BLaER1 treated with 17β-estradiol and CSF1 and Interleukin-3, amounts not matched to agents 10 nM and 100 nM (cell line): ENCODE data around the gene GNAS.

ENCODE experiments used
- H3K27ac ChIP-seq, 11 experiments: shearing (Covaris generic); formaldehyde crosslinking; 2 replicates each; pipeline ENCODE4 v1.8.1; 2022
- H3K27me3 ChIP-seq, 11 experiments: shearing (Covaris generic); formaldehyde crosslinking; 2 replicates each; pipeline ENCODE4 v1.8.1; 2022
- H3K36me3 ChIP-seq, 11 experiments: shearing (Covaris generic); formaldehyde crosslinking; 2 replicates each; pipeline ENCODE4 v1.8.1; 2022
- H3K4me1 ChIP-seq, 10 experiments: shearing (Covaris generic); formaldehyde crosslinking; 2 replicates each; pipeline ENCODE4 v1.8.1; 2022
- H3K4me2 ChIP-seq, 11 experiments: shearing (Covaris generic); formaldehyde crosslinking; 2 replicates each; pipeline ENCODE4 v1.8.1; 2022
- H3K4me3 ChIP-seq, 10 experiments: shearing (Covaris generic); formaldehyde crosslinking; 2 replicates each; pipeline ENCODE4 v1.8.1; 2022
- H3K9ac ChIP-seq, 11 experiments: shearing (Covaris generic); formaldehyde crosslinking; 2 replicates each; pipeline ENCODE4 v1.8.1; 2022
- H3K9me3 ChIP-seq, 11 experiments: shearing (Covaris generic); formaldehyde crosslinking; replicated peaks in 1 of 11; 2 replicates each; pipeline ENCODE4 v1.8.1; 2022
- H4K20me1 ChIP-seq, 11 experiments: shearing (Covaris generic); formaldehyde crosslinking; 2 replicates each; pipeline ENCODE4 v1.8.1; 2022
- Cebpa-rat ChIP-seq, 11 experiments: shearing (Covaris generic); IDR thresholded peaks; 2 replicates each; pipeline ENCODE4 v1.8.1; 2022

GNAS gene

DNA sequence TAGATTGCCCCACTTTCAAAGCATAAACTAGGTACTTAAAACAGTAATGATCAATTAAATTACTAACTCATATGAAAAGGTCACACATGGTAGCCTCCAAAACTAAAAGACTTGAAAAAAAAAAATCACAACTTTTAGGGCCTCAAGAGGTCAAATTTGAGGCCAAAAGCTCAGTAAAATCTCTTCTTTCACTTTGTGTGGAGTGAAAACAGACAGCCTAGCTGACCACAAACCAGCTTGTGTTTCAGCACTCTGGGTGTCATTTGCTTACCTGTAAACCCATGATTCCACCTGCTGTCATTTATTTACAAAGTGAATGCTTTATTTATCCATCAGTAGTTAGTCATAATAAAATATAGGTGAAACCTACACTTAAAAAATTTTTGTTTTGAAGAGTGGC lies 34.0 kb downstream of the GNAS start:
- Histone ChIP-seq H3K27me3 (no peaks in the 10 kb centered on the region), H3K36me3 (no peaks in the 10 kb centered on the region), H3K9me3 (peaks cover 0 to 18% (median 8%) of the 10 kb centered on the region in 11 experiments; a peak in 13 of 22 replicates), H4K20me1 (peaks cover 0 to 16% (median 9%) of the 10 kb centered on the region in 11 experiments; a peak in 10 of 22 replicates), H3K4me1 (peaks cover 19 to 50% (median 33%) of the 10 kb centered on the region in 10 experiments), H3K4me3 (no peak overlapping the region), H3K4me2 (peak overlapping the region in 6 of 11 experiments; percentile 8 to 94 (median 84); a peak in 7 of 22 replicates), H3K27ac (no peak overlapping the region), H3K9ac (no peak overlapping the region; a peak in 1 of 22 replicates)
- TF ChIP-seq Cebpa-rat (IDR thresholded peaks at IDR 0.05): no peak

DNA sequence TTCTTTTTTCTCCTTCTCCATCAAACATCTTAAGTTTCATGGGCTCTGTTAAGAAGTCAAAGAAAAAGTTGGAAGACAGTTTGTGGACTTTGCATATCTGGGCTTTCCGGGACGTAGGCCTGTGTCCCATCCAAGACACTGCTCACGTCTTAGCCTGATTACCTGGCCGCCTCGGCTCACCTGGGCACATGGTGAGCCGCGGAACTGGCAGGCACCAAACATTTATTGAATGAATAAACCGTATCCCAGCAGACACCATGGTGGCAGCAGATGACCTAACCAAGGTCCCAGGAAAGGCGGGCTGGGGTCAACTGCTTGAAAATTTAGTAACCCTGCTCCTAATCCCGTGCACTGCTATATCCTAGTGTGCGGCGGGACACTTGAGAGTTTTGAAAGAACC lies 35.6 kb downstream of the GNAS start:
- no peaks in the 10 kb centered on the region; a peak in 2 of 22 replicates for H3K36me3 ChIP-seq
- peaks cover 19 to 50% (median 33%) of the 10 kb centered on the region in 10 experiments for H3K4me1 ChIP-seq
- H3K4me2 ChIP-seq: peak overlapping the region; percentile 75 to 94 (median 90)
- no peaks in the 10 kb centered on the region for H3K27me3 ChIP-seq
- TF ChIP-seq Cebpa-rat (IDR thresholded peaks at IDR 0.05): no peak
- peaks cover 3 to 22% (median 15%) of the 10 kb centered on the region in 11 experiments; a peak in 19 of 22 replicates for H4K20me1 ChIP-seq
- H3K4me3 ChIP-seq: peak overlapping the region; percentile 66 to 91 (median 80)
- peaks cover 0 to 18% (median 8%) of the 10 kb centered on the region in 11 experiments; a peak in 13 of 22 replicates for H3K9me3 ChIP-seq
- peak overlapping the region; percentile 88 to 99 (median 96) for H3K9ac ChIP-seq
- H3K27ac ChIP-seq: peak overlapping the region; percentile 86 to 98 (median 95); a peak in 21 of 22 replicates

DNA sequence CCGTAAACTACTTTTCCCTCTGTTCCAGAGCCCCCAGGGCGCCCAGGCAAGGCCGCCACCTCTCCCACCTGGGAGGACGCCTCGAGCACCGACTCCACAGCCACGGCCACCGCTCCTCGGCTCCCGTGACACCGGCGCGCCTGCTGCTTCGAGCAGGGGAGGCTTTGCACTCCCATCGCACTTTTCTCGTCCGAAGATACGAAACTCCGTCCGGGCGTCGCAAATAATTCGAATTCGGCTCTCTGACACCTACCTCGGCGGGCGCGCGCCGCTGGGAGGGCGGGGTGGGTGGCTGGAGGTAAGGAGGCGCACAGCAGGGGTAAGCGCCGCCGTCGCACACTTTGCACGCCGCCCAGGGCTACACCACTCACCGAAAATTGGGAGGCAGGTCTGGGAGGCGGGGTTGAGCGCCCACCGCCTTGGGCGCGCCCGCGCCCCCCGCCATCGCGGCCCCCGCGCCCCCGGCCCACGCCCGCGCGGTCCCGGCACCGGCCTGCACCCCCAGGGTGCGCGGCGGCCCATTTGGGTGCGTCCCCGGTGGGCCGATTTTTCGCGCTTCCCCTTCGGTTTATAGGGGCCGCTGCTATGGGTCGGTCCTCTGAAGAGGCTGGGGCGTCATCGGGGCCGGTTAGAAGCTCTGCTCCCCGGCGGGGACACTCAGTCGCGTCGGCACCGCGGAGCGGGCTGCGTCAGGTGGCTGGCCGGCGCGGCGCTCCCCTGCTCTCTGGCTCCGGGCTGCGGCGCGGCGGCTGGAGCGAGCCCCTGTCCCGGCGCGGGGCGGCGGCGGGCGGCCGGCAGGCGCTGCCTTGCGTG lies 36.2 kb downstream of the GNAS start:
- H3K36me3 ChIP-seq: peaks cover 0 to 5% (median 0%) of the 10 kb centered on the region in 11 experiments; a peak in 4 of 22 replicates
- H3K4me1 ChIP-seq: peaks cover 22 to 56% (median 36%) of the 10 kb centered on the region in 10 experiments
- H3K4me3 ChIP-seq: peak overlapping the region; percentile 66 to 91 (median 80)
- no peaks in the 10 kb centered on the region for H3K27me3 ChIP-seq
- H4K20me1 ChIP-seq: peaks cover 9 to 28% (median 21%) of the 10 kb centered on the region in 11 experiments; a peak in 20 of 22 replicates
- peak overlapping the region; percentile 77 to 97 (median 90) for H3K4me2 ChIP-seq
- H3K9me3 ChIP-seq: peaks cover 0 to 18% (median 8%) of the 10 kb centered on the region in 11 experiments; a peak in 13 of 22 replicates
- H3K9ac ChIP-seq: peak overlapping the region; percentile 88 to 99 (median 96)
- no peak for TF ChIP-seq Cebpa-rat (IDR thresholded peaks at IDR 0.05)
- H3K27ac ChIP-seq: peak overlapping the region; percentile 86 to 98 (median 95)

- H3K27me3 ChIP-seq: no peaks in the 10 kb centered on the region
- H3K4me3 ChIP-seq: peak overlapping the region; percentile 66 to 91 (median 80)
- H3K4me2 ChIP-seq: peak overlapping the region; percentile 74 to 97 (median 86)
- peaks cover 0 to 18% (median 8%) of the 10 kb centered on the region in 11 experiments; a peak in 13 of 22 replicates for H3K9me3 ChIP-seq
- peak overlapping the region; percentile 86 to 98 (median 95) for H3K27ac ChIP-seq
- H4K20me1 ChIP-seq: peaks cover 15 to 35% (median 28%) of the 10 kb centered on the region in 11 experiments
- H3K4me1 ChIP-seq: peaks cover 28 to 62% (median 42%) of the 10 kb centered on the region in 10 experiments
- TF ChIP-seq Cebpa-rat (IDR thresholded peaks at IDR 0.05): no peak
- H3K36me3 ChIP-seq: peaks cover 0 to 11% (median 0%) of the 10 kb centered on the region in 11 experiments; a peak in 5 of 22 replicates
- peak overlapping the region; percentile 88 to 99 (median 96) for H3K9ac ChIP-seq
These were observed 36.8 kb downstream of the GNAS start for GRCh38 chr20:58889334-58889760.

DNA sequence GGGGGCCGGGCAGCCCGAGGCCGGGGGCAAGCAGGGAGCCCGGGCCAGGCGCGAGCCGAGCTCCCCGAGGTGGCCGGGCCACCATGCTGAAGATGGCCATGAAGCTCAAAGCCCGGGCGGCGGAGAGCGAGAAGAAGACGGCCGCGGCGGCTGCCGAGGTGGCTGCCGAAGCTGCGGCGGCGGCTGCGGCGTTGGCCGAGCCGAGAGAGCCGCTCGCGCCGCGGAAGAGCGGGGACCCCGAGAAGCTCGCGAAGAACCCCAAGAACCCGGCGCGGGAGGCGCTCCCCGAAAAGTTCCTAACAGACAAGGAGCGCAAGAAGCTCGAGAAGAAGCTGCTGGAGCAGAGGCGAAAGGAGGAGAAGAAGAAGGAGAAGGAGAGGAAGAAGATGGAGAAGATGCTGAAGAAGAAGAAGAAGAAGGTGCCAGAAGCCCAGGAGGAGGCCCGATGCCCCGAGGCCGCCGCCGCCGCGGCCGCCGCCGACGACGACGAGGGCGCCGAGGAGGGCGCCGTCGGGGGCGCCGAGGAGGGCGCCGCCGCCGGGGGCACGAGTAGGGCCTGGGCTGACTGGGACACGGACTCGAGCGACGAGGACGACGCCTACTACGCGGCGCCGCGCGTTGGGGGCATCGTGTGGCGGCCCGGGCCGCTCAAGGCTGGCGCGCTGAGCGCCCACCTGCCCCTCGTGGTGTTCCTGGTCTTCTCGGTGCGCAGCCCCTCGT lies 37.4 kb downstream of the GNAS start:
- peaks cover 0 to 18% (median 8%) of the 10 kb centered on the region in 11 experiments; a peak in 13 of 22 replicates for H3K9me3 ChIP-seq
- H4K20me1 ChIP-seq: peaks cover 21 to 41% (median 34%) of the 10 kb centered on the region in 11 experiments
- no peak for TF ChIP-seq Cebpa-rat (IDR thresholded peaks at IDR 0.05)
- peak overlapping the region; percentile 86 to 98 (median 95) for H3K27ac ChIP-seq
- H3K9ac ChIP-seq: peak overlapping the region; percentile 88 to 99 (median 96)
- H3K36me3 ChIP-seq: peaks cover 0 to 14% (median under 1%) of the 10 kb centered on the region in 11 experiments; a peak in 7 of 22 replicates
- H3K4me2 ChIP-seq: peak overlapping the region; percentile 74 to 97 (median 86)
- peaks cover 32 to 64% (median 46%) of the 10 kb centered on the region in 10 experiments for H3K4me1 ChIP-seq
- peak overlapping the region; percentile 66 to 91 (median 80) for H3K4me3 ChIP-seq
- no peaks in the 10 kb centered on the region for H3K27me3 ChIP-seq

GRCh38 chr20:58890518-58891085 lies 38.1 kb downstream of the GNAS start:
- peaks cover under 1 to 20% (median 7%) of the 10 kb centered on the region in 11 experiments; a peak in 18 of 22 replicates for H3K36me3 ChIP-seq
- H3K9me3 ChIP-seq: peaks cover 0 to 15% (median 7%) of the 10 kb centered on the region in 11 experiments; a peak in 13 of 22 replicates
- H3K4me1 ChIP-seq: peaks cover 34 to 65% (median 49%) of the 10 kb centered on the region in 10 experiments
- peak overlapping the region; percentile 74 to 97 (median 86) for H3K4me2 ChIP-seq
- peak overlapping the region; percentile 88 to 99 (median 96) for H3K9ac ChIP-seq
- no peak for TF ChIP-seq Cebpa-rat (IDR thresholded peaks at IDR 0.05)
- H3K27me3 ChIP-seq: no peaks in the 10 kb centered on the region
- peak overlapping the region; percentile 66 to 91 (median 80) for H3K4me3 ChIP-seq
- peaks cover 28 to 47% (median 40%) of the 10 kb centered on the region in 11 experiments for H4K20me1 ChIP-seq
- H3K27ac ChIP-seq: peak overlapping the region; percentile 86 to 98 (median 95)

- Histone ChIP-seq H3K4me2 (peak overlapping the region; percentile 74 to 97 (median 86); a peak in 18 of 22 replicates), H3K4me1 (peaks cover 40 to 65% (median 50%) of the 10 kb centered on the region in 10 experiments), H3K4me3 (peak overlapping the region; percentile 66 to 91 (median 80)), H3K9ac (peak overlapping the region; percentile 88 to 99 (median 96)), H3K9me3 (peaks cover 0 to 11% (median 1%) of the 10 kb centered on the region in 11 experiments; a peak in 11 of 22 replicates), H3K27ac (peak overlapping the region; percentile 86 to 98 (median 95)), H3K36me3 (peaks cover 6 to 26% (median 13%) of the 10 kb centered on the region in 11 experiments; a peak in 20 of 22 replicates), H3K27me3 (no peaks in the 10 kb centered on the region), H4K20me1 (peaks cover 34 to 53% (median 46%) of the 10 kb centered on the region in 11 experiments)
- no peak for TF ChIP-seq Cebpa-rat (IDR thresholded peaks at IDR 0.05)
These were observed 38.7 kb downstream of the GNAS start for GRCh38 chr20:58891086-58891717.
